GM12878 (cell line): ENCODE measurements around the gene COL8A2. TPM values are rescaled to one million over a fixed set of nuclear protein-coding genes. Genes with fewer than 3 reads are reported as not detected.

ENCODE experiments used
- BCL11A ChIP-seq: IDR thresholded peaks from 2 replicates; pipeline ENCODE4 v1.6.1; 2011; ENCODE audit warnings: low read depth, low read length
- BCLAF1 ChIP-seq: fragments of 450-650 bp; IDR thresholded peaks from 2 replicates; pipeline ENCODE4 v1.6.1; 2017; ENCODE audit warnings: antibody characterized with exemption, mild to moderate bottlenecking, moderate library complexity
- BHLHE40 ChIP-seq, 2 experiments: fragments of 450-650 bp in 1 of 2; IDR thresholded peaks; 2 replicates each; pipeline ENCODE4 v1.6.1; 2011 to 2017; ENCODE audit warnings: low read depth in 2 of 2, borderline replicate concordance in 1 of 2, improper control_type of control experiment in 1 of 2, low read length in 1 of 2, mild to moderate bottlenecking in 1 of 2
- CBFB ChIP-seq: IDR thresholded peaks from 2 replicates; pipeline ENCODE4 v1.6.1; 2016; ENCODE audit warnings: antibody characterized with exemption, low read depth
- CEBPZ ChIP-seq: fragments of 150-350 bp; IDR thresholded peaks from 2 replicates; pipeline ENCODE4 v1.6.1; 2016; ENCODE audit warnings: low read depth, low read length
- CHD2 ChIP-seq: IDR thresholded peaks from 2 replicates; pipeline ENCODE4 v1.6.1; 2011; ENCODE audit warnings: low read depth, low read length, improper control_type of control experiment, borderline replicate concordance
- CTCF ChIP-seq, 3 experiments: IDR thresholded peaks in 2 of 3; conservative IDR thresholded peaks in 1 of 3; 2 replicates each; pipeline ENCODE4 v1.5.1; 2011; ENCODE audit warnings: low read depth in 3 of 3, low read length in 3 of 3, mild to moderate bottlenecking in 3 of 3, control low read depth in 2 of 3, moderate library complexity in 2 of 3, inconsistent platforms in 1 of 3, mixed read lengths in 1 of 3; ENCODE audit not compliant: control insufficient read depth in 2 of 3, insufficient read depth in 1 of 3; ENCODE audit errors: extremely low read depth in 1 of 3
- ETV6 ChIP-seq, 2 experiments: fragments of 450-650 bp in 1 of 2; IDR thresholded peaks in 1 of 2; conservative IDR thresholded peaks in 1 of 2; 2 replicates each; pipeline ENCODE4 v1.6.1; 2014; ENCODE audit warnings: antibody characterized with exemption in 1 of 2, borderline replicate concordance in 1 of 2, low read depth in 1 of 2, mild to moderate bottlenecking in 1 of 2, moderate library complexity in 1 of 2
- MEF2A ChIP-seq: IDR thresholded peaks from 2 replicates; pipeline ENCODE4 v1.6.1; 2011; ENCODE audit warnings: low read depth, mild to moderate bottlenecking, low read length, moderate library complexity; ENCODE audit not compliant: insufficient read depth
- REST ChIP-seq: IDR thresholded peaks from 2 replicates; pipeline ENCODE4 v1.6.1; 2012; ENCODE audit warnings: mild to moderate bottlenecking, low read depth, low read length
- RFX5 ChIP-seq: IDR thresholded peaks from 2 replicates; pipeline ENCODE4 v1.6.1; 2011; ENCODE audit warnings: low read depth, low read length, improper control_type of control experiment
- SMC3 ChIP-seq: IDR thresholded peaks from 2 replicates; pipeline ENCODE4 v1.6.1; 2011; ENCODE audit warnings: low read length, improper control_type of control experiment, borderline replicate concordance
- SRF ChIP-seq, 2 experiments: IDR thresholded peaks; 2 replicates each; pipeline ENCODE4 v1.6.1; 2011; ENCODE audit warnings: low read depth in 2 of 2, low read length in 2 of 2, mild to moderate bottlenecking in 1 of 2, moderate library complexity in 1 of 2
- SUPT20H ChIP-seq: IDR thresholded peaks from 2 replicates; pipeline ENCODE4 v1.6.1; 2011; ENCODE audit warnings: low read depth, mild to moderate bottlenecking, low read length, moderate library complexity, borderline replicate concordance; ENCODE audit not compliant: control insufficient read depth
- polyA plus RNA-seq, 11 experiments: library from polyadenylated mRNA; depleted of rRNA in 4 of 11; unstranded in 6 of 11; stranded (reverse) in 5 of 11; fragments of >200 nt; fragmentation: Nextera tagmentation in 4 of 11; fragmentation: Illumina TruSeq in 1 of 11; extraction: Ambion mirVana in 4 of 11; extraction: Trizol in 1 of 11; gene quantifications; 1 replicate in 1 of 11; 2 replicates in 10 of 11; pipeline versions ENCODE4 v1.2.1 to v1.2.3, GENCODE V29; 2011 to 2016; ENCODE audit warnings: inconsistent platforms in 2 of 11, missing spikeins in 2 of 11, low read depth in 1 of 11
- total RNA-seq, 4 experiments: library from RNA; depleted of rRNA in 3 of 4; stranded (reverse); fragments of >200 nt in 3 of 4; fragmentation: Illumina TruSeq in 1 of 4; extraction: Trizol in 1 of 4; gene quantifications; 2 replicates each; pipeline versions ENCODE4 v1.2.1 to v1.2.3, GENCODE V29; 2013 to 2021

Gene COL8A2
- total and polyA plus RNA-seq, 10 of the 15 experiments (the other 5 are each of a cell fraction or from before 2014, with no cell fraction given) = 0.01 TPM; not detected in 9

- no peak for TF ChIP-seq BCLAF1
- peak; percentile 33 to 35; a peak in 1 of 4 replicates for TF ChIP-seq BHLHE40 (IDR thresholded peaks at IDR 0.05; ENCODE audit: borderline replicate concordance in 1 of 2, low read depth in 2 of 2, low read length in 1 of 2)
- no peak for TF ChIP-seq ETV6 (conservative IDR thresholded peaks at IDR 0.05 in 1 of 2, IDR thresholded peaks at IDR 0.05 in 1 of 2; ENCODE audit: borderline replicate concordance in 1 of 2, low read depth in 1 of 2)
- TF ChIP-seq RFX5 = no peak
- no peak for TF ChIP-seq CHD2
- no peak for TF ChIP-seq SRF (IDR thresholded peaks at IDR 0.05; ENCODE audit: low read depth in 2 of 2, low read length in 2 of 2)
- no peak for TF ChIP-seq MEF2A
- no peak for TF ChIP-seq CBFB
- TF ChIP-seq REST = no peak
- no peak for TF ChIP-seq SMC3
- no peak for TF ChIP-seq CEBPZ
- TF ChIP-seq CTCF (IDR thresholded peaks at IDR 0.05 in 2 of 3, conservative IDR thresholded peaks at IDR 0.05 in 1 of 3; ENCODE audit: control insufficient read depth in 2 of 3, extremely low read depth in 1 of 3, insufficient read depth in 1 of 3, low read depth in 3 of 3, low read length in 3 of 3) = no peak
- no peak for TF ChIP-seq SUPT20H
- TF ChIP-seq BCL11A = peak; percentile 23; the same call in 1 of the 2 replicates
Observed at GRCh38 chr1:36159614-36160387, 34.8 kb upstream of the COL8A2 start (continued).
